Activated CD4-positive, alpha-beta memory T cell treated with anti-CD3 and anti-CD28 coated beads, Interleukin-2, amount 10 ng/mL, durations not matched to agents 7 days and 5 days (primary cell): Measurements from ENCODE around the gene ATP6AP2. TPM values are rescaled to one million over a fixed set of nuclear protein-coding genes. Genes with fewer than 3 reads are reported as not detected.
"Not testable (repeated sequence)": the region's sequence is repeated elsewhere in the genome, so short reads cannot be mapped to it uniquely, and the experiment has no call there.

Source experiments
- CTCF ChIA-PET: fragments of 350-600 bp; sonication (Branson Sonifier 250); formaldehyde crosslinking; loops from one replicate; lab custom pipeline; 2021; ENCODE audit warnings: antibody characterized with exemption, inconsistent platforms; lab: Charles Lee
- POLR2A ChIA-PET: fragments of 350-600 bp; sonication (Branson Sonifier 250); formaldehyde crosslinking; loops from one replicate; lab custom pipeline; 2021; ENCODE audit warnings: antibody characterized with exemption; lab: Charles Lee
- DNase-seq: peaks from one replicate; pipeline ENCODE4 v3.0.0-alpha.2; 2020
- H3K27ac Mint-ChIP-seq: one replicate; pipeline ENCODE4 v1.8.0; 2021; ENCODE audit warnings: mild to moderate bottlenecking, mixed read lengths
- H3K27me3 Mint-ChIP-seq: one replicate; pipeline ENCODE4 v1.8.0; 2021; ENCODE audit warnings: mixed read lengths
- H3K36me3 Mint-ChIP-seq: one replicate; pipeline ENCODE4 v1.8.0; 2021; ENCODE audit warnings: low read depth, mixed read lengths
- H3K4me1 Mint-ChIP-seq: one replicate; pipeline ENCODE4 v1.8.0; 2021; ENCODE audit warnings: mixed read lengths
- H3K4me3 Mint-ChIP-seq: one replicate; pipeline ENCODE4 v1.8.0; 2021; ENCODE audit warnings: mild to moderate bottlenecking, mixed read lengths
- H3K9me3 Mint-ChIP-seq: one replicate; pipeline ENCODE4 v1.8.0; 2021; ENCODE audit warnings: mixed read lengths
- total RNA-seq, 2 experiments: library from RNA; stranded (reverse); gene quantifications; one replicate each; pipeline ENCODE4 v1.2.3, GENCODE V29; 2021

ATP6AP2 gene
- total RNA-seq, 2 experiments from 2014 or later, result 72.9 to 77.8 TPM

DNA sequence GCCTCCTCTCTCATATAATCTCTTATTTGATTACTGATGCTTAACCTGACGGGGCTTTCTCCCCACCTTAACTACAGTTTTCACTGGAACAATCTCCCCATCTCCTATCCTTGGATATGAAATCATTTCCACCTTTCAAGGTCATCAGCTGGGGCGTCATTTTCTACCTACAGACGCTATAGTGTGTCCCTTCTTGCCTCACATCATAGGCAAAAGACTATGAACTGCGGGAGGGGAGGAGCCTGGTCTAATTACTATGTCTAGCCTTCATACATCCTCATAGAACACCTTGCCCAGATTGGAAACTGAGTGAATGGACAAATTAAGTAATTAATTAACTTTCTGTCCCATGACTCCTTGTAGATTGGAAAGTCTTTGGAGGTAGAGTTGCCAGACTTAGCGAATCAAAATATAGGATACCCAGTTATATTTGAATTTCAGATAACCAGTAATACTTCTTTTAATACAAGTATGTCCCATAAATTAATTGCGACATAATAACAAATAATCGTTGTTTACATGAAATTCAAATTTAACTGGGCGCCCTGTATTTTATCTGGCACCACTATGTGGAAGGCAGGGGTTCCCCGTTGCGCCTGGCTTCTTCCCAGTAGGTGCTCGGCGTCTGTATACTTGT is 752 bp upstream of the ATP6AP2 start:
- H3K27me3 Mint-ChIP-seq, result no peaks in the 10 kb centered on the region
- H3K27ac Mint-ChIP-seq, result peak overlapping the region; percentile 88
- CTCF ChIA-PET, result interaction anchor here (0.7 to 2.1 kb wide), 3 partner anchors 36 to 535 kb away, joined by 3 to 9 read pairs (median 4); no protein-coding TSS in a partner anchor
- peaks cover 25% of the 10 kb centered on the region for H3K4me1 Mint-ChIP-seq
- POLR2A ChIA-PET, result interaction anchor here (0.8 to 2.2 kb wide), 4 partner anchors 10 to 505 kb away, joined by 3 to 14 read pairs (median 8); partner anchors contain the start of genes CXorf38 and USP9X
- no peaks in the 10 kb centered on the region for H3K9me3 Mint-ChIP-seq
- peak overlapping the region; percentile 82 for H3K4me3 Mint-ChIP-seq
- H3K36me3 Mint-ChIP-seq, result peaks cover 5% of the 10 kb centered on the region
- no peak for DNase-seq

DNA sequence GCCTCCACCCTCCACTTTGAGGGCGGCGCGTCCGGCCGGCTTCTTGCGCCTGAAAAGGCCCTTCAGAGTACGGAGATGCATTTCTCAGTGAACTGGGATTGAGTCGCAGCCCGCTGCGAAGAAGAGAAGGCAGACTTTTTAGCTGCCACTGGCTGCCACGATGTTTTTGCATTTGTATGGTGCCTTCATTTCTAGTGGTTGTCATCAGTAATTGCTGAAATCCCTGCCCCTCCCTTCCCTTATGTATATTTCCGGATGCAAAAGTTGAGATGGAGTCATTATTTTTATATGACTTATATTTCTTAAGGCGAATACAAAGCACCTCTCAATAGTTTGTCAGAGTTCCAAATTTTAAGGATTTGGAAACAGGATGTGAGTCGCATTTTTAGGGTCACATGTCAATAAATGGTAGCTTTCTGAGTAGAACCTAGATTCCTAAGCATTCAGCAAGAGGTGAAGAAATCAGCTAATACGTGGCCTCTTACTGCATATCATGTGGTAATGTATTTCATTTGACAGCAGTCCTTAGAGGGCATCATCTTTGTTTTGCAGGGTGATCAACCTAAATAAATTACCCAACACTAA is 658 bp downstream of the ATP6AP2 start:
- no peaks in the 10 kb centered on the region for H3K27me3 Mint-ChIP-seq
- DNase-seq, result peak; percentile 21
- ChIA-PET POLR2A (interaction anchor here (0.7 to 2.2 kb wide), 6 partner anchors 8 to 750 kb away, joined by 3 to 14 read pairs (median 4); partner anchors contain the start of gene CXorf38), CTCF (interaction anchor here (1.5 to 2.1 kb wide), 2 partner anchors 37 to 43 kb away, joined by 3 to 9 read pairs; no protein-coding TSS in a partner anchor)
- peak overlapping the region; percentile 75 for H3K4me3 Mint-ChIP-seq
- H3K27ac Mint-ChIP-seq, result peak overlapping the region; percentile 72
- peaks cover 5% of the 10 kb centered on the region for H3K36me3 Mint-ChIP-seq
- peaks cover 32% of the 10 kb centered on the region for H3K4me1 Mint-ChIP-seq
- H3K9me3 Mint-ChIP-seq, result no peaks in the 10 kb centered on the region

DNA sequence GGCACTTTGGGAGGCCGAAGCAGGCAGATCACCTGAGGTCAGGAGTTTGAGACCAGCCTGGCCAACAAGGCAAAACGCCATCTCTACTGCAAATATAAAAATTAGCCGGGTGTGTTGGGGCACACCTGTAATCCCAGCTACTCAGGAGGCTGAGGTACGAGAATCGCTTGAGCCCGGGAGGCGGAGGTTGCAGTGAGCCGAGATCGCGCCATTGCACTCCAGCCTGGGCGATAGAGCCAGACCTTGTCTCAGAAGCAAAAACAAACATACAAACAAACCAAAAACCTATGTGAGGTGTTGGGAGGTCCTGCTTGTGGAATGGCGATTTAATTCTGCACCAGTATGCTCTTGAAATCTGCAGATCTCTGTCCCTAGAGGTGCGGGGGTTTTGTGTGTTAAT is 1.4 kb downstream of the ATP6AP2 start:
- Mint-ChIP-seq H3K4me1 (peaks cover 32% of the 10 kb centered on the region), H3K4me3 (peak overlapping the region; percentile 45)
- H3K9me3 Mint-ChIP-seq, H3K27me3 Mint-ChIP-seq, DNase-seq, H3K27ac Mint-ChIP-seq, H3K36me3 Mint-ChIP-seq: not testable (repeated sequence)
- ChIA-PET POLR2A (interaction anchor here (1.2 to 2.2 kb wide), 3 partner anchors 7 to 749 kb away, joined by 4 to 14 read pairs (median 10); partner anchors contain the start of gene CXorf38), CTCF (interaction anchor here (2.1 kb wide), 1 partner anchor 38 kb away, joined by 9 read pairs; no protein-coding TSS in a partner anchor)

DNA sequence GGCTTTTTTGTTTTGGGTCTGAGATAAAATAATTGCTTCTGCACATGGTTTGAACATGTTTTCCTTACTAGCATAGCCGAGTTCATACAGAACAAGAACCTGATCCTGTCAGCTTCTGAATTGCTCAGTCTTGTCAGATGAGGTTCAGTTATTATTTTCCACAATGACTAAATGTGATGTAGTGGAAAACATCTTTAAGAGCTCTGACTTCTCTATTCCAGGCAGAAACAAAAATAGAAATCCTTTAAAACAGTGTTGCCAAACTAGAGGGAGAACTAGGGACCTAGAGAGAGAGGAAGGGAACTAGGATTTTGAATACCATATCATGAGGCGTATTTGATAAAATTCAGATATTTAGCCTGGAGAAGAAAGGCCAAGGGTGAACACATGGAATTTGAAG is 2.0 kb downstream of the ATP6AP2 start:
- DNase-seq, result no peak
- Mint-ChIP-seq H3K27ac (no peak overlapping the region), H3K27me3 (no peaks in the 10 kb centered on the region), H3K36me3 (peaks cover 5% of the 10 kb centered on the region), H3K9me3 (no peaks in the 10 kb centered on the region), H3K4me3 (no peak overlapping the region), H3K4me1 (peaks cover 36% of the 10 kb centered on the region)
- CTCF ChIA-PET, result no interaction called here
- POLR2A ChIA-PET, result no interaction called here

- H3K4me3 Mint-ChIP-seq, H3K27ac Mint-ChIP-seq, H3K27me3 Mint-ChIP-seq, CTCF ChIA-PET, H3K9me3 Mint-ChIP-seq, POLR2A ChIA-PET, DNase-seq: not testable (repeated sequence)
- H3K36me3 Mint-ChIP-seq, result peaks cover 23% of the 10 kb centered on the region
- H3K4me1 Mint-ChIP-seq, result peaks cover 42% of the 10 kb centered on the region
Measured at GRCh38 chrX:40587623-40588022, 6.9 kb downstream of the ATP6AP2 start.

DNA sequence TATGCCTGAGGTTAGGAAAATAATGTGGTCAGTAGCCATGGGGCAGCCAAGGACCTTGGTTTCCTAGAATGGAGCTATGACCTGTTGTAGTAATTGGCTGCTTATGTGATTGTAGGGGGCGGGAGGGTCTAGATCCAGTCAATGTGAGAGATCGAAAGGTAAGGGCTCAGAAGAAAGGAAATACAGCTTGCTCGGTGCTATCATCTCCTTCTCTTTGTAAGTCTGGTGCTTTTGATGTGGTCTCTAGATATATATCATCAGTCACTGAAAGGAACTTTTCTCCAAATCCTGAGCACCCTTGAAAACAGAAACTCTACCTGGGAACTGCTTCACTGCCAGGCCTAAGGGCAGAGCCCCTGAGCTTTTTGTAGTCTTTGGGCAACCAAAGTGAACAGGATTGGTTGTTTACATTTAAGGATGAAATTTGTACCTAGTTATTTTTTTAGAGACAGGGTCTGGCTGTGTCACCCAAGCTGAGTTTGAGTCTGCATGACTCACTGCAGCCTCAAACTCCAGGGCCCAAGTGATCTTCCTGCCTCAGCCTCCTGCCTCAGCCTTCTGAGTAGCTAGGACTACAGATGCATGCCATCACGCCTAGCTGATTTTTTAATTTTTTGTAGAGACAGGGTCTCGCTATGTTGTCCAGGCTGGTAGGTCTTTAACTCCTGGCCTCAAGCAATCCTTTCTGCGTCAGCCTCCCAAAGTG is 9.0 kb downstream of the ATP6AP2 start:
- peak overlapping the region; percentile 52 for H3K27ac Mint-ChIP-seq
- H3K36me3 Mint-ChIP-seq, result peaks cover 26% of the 10 kb centered on the region
- H3K4me1 Mint-ChIP-seq, result peaks cover 31% of the 10 kb centered on the region
- not testable (repeated sequence) for H3K27me3 Mint-ChIP-seq, H3K9me3 Mint-ChIP-seq, H3K4me3 Mint-ChIP-seq
- CTCF ChIA-PET, result interaction anchor here (1.2 to 1.5 kb wide), 2 partner anchors 16 to 45 kb away, joined by 3 to 5 read pairs; no protein-coding TSS in a partner anchor
- DNase-seq, result peak; percentile 14
- POLR2A ChIA-PET, result interaction anchor here (1.5 to 2.2 kb wide), 2 partner anchors 9 to 56 kb away, joined by 5 to 10 read pairs; partner anchors contain the start of gene ATP6AP2

DNA sequence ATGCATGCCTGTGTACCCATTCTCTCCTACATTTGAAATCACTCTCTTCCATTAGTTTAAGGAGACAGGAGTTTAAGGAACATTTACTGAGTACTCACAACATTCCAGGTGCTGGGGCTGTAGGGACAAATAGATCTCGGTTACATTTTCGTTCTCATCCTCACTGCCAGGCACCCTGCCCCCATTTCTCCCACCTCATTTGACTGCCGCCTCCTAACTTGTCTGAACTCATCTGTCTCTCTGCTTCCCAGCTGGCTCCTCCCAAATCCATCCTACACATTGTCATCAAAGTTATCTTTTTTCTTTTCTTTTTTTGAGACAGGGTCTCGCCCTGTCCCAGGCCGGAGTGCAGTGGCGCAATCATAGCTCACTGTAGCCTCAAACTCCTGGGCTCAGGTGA is 22.7 kb downstream of the ATP6AP2 start:
- no peak for DNase-seq
- H3K9me3 Mint-ChIP-seq, result no peaks in the 10 kb centered on the region
- H3K27me3 Mint-ChIP-seq, result no peaks in the 10 kb centered on the region
- ChIA-PET POLR2A (interaction anchor here (1.1 kb wide), 1 partner anchor 22 kb away, joined by 3 read pairs; the partner anchor contains the start of gene ATP6AP2), CTCF (interaction anchor here (1.2 kb wide), 1 partner anchor 59 kb away, joined by 3 read pairs; no protein-coding TSS in a partner anchor)
- no peaks in the 10 kb centered on the region for H3K4me1 Mint-ChIP-seq
- H3K36me3 Mint-ChIP-seq, result peaks cover 34% of the 10 kb centered on the region
- no peak overlapping the region for H3K4me3 Mint-ChIP-seq
- no peak overlapping the region for H3K27ac Mint-ChIP-seq

DNA sequence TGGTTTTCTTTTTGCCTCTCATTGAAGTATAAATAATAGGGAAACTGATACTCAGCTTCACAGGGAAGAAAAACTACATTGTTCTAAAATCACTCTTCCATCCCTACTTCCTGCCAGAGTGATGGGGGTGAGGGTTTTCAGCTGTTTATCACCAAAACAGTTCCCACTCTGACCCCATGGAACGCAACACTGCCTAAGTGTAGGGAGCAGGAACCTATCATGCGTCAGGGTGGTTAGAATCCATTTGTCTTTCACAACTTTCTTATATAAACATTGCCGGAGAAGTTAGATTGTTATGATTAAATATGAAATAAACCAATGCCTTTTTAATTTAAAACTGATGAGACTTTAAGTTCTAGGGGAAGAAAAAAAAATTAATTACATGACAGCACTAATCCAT is 26.6 kb downstream of the ATP6AP2 start:
- POLR2A ChIA-PET, result no interaction called here
- H3K9me3 Mint-ChIP-seq, result no peaks in the 10 kb centered on the region
- no peak overlapping the region for H3K27ac Mint-ChIP-seq
- CTCF ChIA-PET, result no interaction called here
- H3K36me3 Mint-ChIP-seq, result peaks cover 11% of the 10 kb centered on the region
- no peak overlapping the region for H3K4me3 Mint-ChIP-seq
- no peaks in the 10 kb centered on the region for H3K4me1 Mint-ChIP-seq
- DNase-seq, result no peak
- H3K27me3 Mint-ChIP-seq, result no peaks in the 10 kb centered on the region

GRCh38 chrX:40612511-40612910 is 31.7 kb downstream of the ATP6AP2 start:
- no peak for DNase-seq
- ChIA-PET CTCF (no interaction called here), POLR2A (no interaction called here)
- no peaks in the 10 kb centered on the region for H3K9me3 Mint-ChIP-seq
- H3K36me3 Mint-ChIP-seq, result no peaks in the 10 kb centered on the region
- H3K27ac Mint-ChIP-seq, result no peak overlapping the region
- no peak overlapping the region for H3K4me3 Mint-ChIP-seq
- H3K27me3 Mint-ChIP-seq, result no peaks in the 10 kb centered on the region
- no peaks in the 10 kb centered on the region for H3K4me1 Mint-ChIP-seq

GRCh38 chrX:40615976-40616375 is 35.2 kb downstream of the ATP6AP2 start:
- CTCF ChIA-PET, result no interaction called here
- no peaks in the 10 kb centered on the region for H3K27me3 Mint-ChIP-seq

DNA sequence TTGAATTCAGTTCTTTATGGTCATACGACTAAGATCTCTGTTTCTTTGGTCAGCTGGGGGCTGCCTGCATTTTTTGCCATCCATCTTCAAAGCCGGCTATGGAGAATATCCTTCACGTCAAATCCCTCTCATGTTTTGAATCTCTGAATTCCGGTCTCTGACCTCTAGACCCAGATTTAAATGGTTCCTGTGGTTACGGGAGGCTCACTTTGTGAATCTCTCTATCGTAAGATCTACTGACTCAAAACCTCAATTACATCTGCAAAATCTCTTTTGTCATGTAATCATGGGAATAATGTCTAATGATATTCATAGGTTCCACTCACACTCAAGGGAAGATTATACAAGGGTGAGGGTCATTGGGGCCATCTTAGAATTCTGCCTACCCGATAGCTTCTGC is 36.8 kb downstream of the ATP6AP2 start:
- Mint-ChIP-seq H3K4me3 (no peak overlapping the region), H3K27ac (no peak overlapping the region), H3K9me3 (no peaks in the 10 kb centered on the region), H3K4me1 (no peaks in the 10 kb centered on the region), H3K36me3 (no peaks in the 10 kb centered on the region), H3K27me3 (no peaks in the 10 kb centered on the region)
- ChIA-PET CTCF (no interaction called here), POLR2A (no interaction called here)
- DNase-seq, result no peak

More at GRCh38 chrX:40615976-40616375, 35.2 kb downstream of the ATP6AP2 start:
- Mint-ChIP-seq H3K4me3 (no peak overlapping the region), H3K9me3 (no peaks in the 10 kb centered on the region), H3K27ac (no peak overlapping the region), H3K36me3 (no peaks in the 10 kb centered on the region), H3K4me1 (no peaks in the 10 kb centered on the region)
- no peak for DNase-seq
- POLR2A ChIA-PET, result no interaction called here

DNA sequence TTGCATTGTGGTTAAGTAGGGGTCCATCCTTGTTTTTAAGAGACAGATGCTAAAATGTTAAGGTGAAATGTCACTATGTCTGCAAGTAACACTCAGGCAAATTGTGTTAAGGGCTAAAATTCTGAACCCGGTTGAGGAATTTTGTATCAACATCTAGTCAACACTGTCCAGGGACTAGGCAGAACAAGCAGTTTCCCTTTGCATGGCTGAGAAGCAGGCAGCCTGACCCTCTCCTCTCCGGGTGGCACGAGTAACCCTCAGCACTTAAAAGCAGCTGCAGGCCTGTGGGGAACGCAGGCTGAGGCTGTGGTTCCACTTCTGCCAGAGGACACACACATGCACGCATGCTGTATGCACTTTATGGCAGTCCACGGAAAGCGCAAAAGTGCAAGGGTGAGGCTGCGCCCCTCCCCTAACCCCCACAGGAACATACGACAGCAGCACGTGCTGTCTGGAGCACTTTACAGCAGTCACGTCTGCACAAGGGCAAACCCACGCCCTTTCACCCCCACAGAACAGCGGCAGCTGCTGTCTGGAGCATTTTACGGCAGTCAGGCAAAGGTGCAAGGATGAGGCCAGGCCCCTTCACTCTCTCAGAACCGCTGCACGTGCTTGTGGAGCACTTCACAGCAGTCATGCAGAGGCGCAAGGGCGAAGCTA is 41.8 kb downstream of the ATP6AP2 start:
- Mint-ChIP-seq H3K4me3 (no peak overlapping the region), H3K27ac (no peak overlapping the region), H3K27me3 (no peaks in the 10 kb centered on the region), H3K9me3 (no peaks in the 10 kb centered on the region), H3K4me1 (no peaks in the 10 kb centered on the region), H3K36me3 (peaks cover 9% of the 10 kb centered on the region)
- ChIA-PET CTCF (interaction anchor here (1.0 kb wide), 1 partner anchor 52 kb away, joined by 3 read pairs; no protein-coding TSS in a partner anchor), POLR2A (no interaction called here)
- no peak for DNase-seq
